Psoas muscle (tissue), 8 donors: ENCODE results near the gene SGMS2. TPM values are rescaled to one million over a fixed set of nuclear protein-coding genes. Genes with fewer than 3 reads are reported as not detected.

Source experiments
- ATAC-seq, 4 donors: fragments of 200-7000 bp; cut with Tn5 transposase; one replicate each; pipeline ENCODE4 v1.9.1; 2020; ENCODE audit warnings: moderate library complexity in 3 of 4, mild to moderate bottlenecking in 2 of 4
- DNase-seq, 2 donors: peaks; one replicate each; pipeline ENCODE4 v3.0.0-alpha.2; 2020
- H3K27ac ChIP-seq: fragments of 200-600 bp; one replicate; pipeline ENCODE4 v1.8.0; 2022
- H3K27me3 ChIP-seq, 3 donors: fragments of 200-600 bp in 1 of 3; one replicate each; pipeline versions ENCODE4 v1.6.1 to v1.8.0; 2013 to 2022; ENCODE audit warnings: low read length in 2 of 3, mild to moderate bottlenecking in 2 of 3, moderate library complexity in 1 of 3; ENCODE audit not compliant: insufficient read depth in 3 of 3
- H3K36me3 ChIP-seq, 2 donors: fragments of 200-600 bp in 1 of 2; one replicate each; pipeline versions ENCODE4 v1.6.1 to v1.8.0; 2013 to 2022; ENCODE audit warnings: low read depth in 1 of 2, mild to moderate bottlenecking in 1 of 2, moderate library complexity in 1 of 2; ENCODE audit not compliant: insufficient read depth in 1 of 2
- H3K4me1 ChIP-seq: fragments of 200-600 bp; one replicate; pipeline ENCODE4 v1.8.0; 2022
- H3K4me3 ChIP-seq: fragments of 200-600 bp; one replicate; pipeline ENCODE4 v1.8.0; 2022; ENCODE audit warnings: mild to moderate bottlenecking
- H3K9me3 ChIP-seq: fragments of 200-600 bp; one replicate; pipeline ENCODE4 v1.8.0; 2022
- CTCF ChIP-seq: fragments of 200-600 bp; IDR thresholded peaks from one replicate; pipeline ENCODE4 v1.8.0; 2022; ENCODE audit warnings: antibody characterized with exemption
- WGBS, 3 donors: extraction: QIAGEN DNeasy Blood & Tissue Kit; methylation state at CpG; one replicate each; pipeline versions ENCODE4 v1.1.6 to v1.1.7; 2013; 5-methylcytosine and 5-hydroxymethylcytosine counted together
- intact Hi-C, 2 donors: fragments of 100-400 bp; cut with DNase I; formaldehyde crosslinking; loops; one replicate each; pipeline versions ENCODE4 v1.11.0 to v1.14.2; 2022
- polyA plus RNA-seq, 3 donors: library from polyadenylated mRNA; stranded (reverse); fragments of 200-250 nt; gene quantifications; one replicate each; pipeline ENCODE4 v1.2.3, GENCODE V29; 2013
- total RNA-seq, 4 donors: library from RNA; stranded (reverse); fragmentation: NEBNext Ultra II Directional in 2 of 4; extraction: Animal tissue kit (Norgen Biotek cat#: 25700) in 2 of 4; gene quantifications; one replicate each; pipeline versions ENCODE4 v1.2.1 to v1.2.4, GENCODE V29; 2021 to 2023
- donor health status: healthy with polysubstance abuse.
- donor health status: DM: no; HTN: no; CAD: no; lungs with moderate emphysema.
- donor health status: Bipolar disorder and iron deficiency.
- donor health status: healthy.
- donor health status: DM: yes; HTN: yes; CAD: no.
- donor health status: DM: no; HTN: no; CAD: no.
- donor health status: DM: no; HTN: no; CAD: no.
- donor health status: DM: yes; HTN: yes; CAD: no.

SGMS2 gene
- total and polyA plus RNA-seq, 7 donors = 1.7 to 14.2 (median 8.7) TPM

GRCh38 chr4:107935246-107935645 is 110.5 kb downstream of the SGMS2 start:
- H3K36me3 ChIP-seq = no peaks in the 10 kb centered on the region
- ATAC-seq = no peak
- no peaks in the 10 kb centered on the region for H3K27me3 ChIP-seq
- DNase-seq = no peak
- TF ChIP-seq CTCF = no peak
- H3K4me1 ChIP-seq = peaks cover 34% of the 10 kb centered on the region
- no peak overlapping the region for H3K4me3 ChIP-seq
- H3K27ac ChIP-seq = no peak overlapping the region
- no peaks in the 10 kb centered on the region for H3K9me3 ChIP-seq
- intact Hi-C loops = no loop called here

- Histone ChIP-seq H3K27me3 (no peaks in the 10 kb centered on the region), H3K9me3 (no peaks in the 10 kb centered on the region), H3K27ac (no peak overlapping the region), H3K4me1 (peaks cover 26% of the 10 kb centered on the region), H3K36me3 (no peaks in the 10 kb centered on the region), H3K4me3 (no peak overlapping the region)
- TF ChIP-seq CTCF = no peak
- WGBS, 3 donors = 90 to 94% (median 91%) methylated on average over 2 of the region's 2 CpGs
- DNase-seq = no peak
- intact Hi-C loops = no loop called here
- ATAC-seq = no peak
These were observed 112.3 kb downstream of the SGMS2 start for GRCh38 chr4:107937040-107937439.

- DNase-seq (no peak), ATAC-seq (no peak)
- Histone ChIP-seq H3K4me1 (peaks cover 6% of the 10 kb centered on the region), H3K36me3 (no peaks in the 10 kb centered on the region), H3K27ac (no peak overlapping the region), H3K4me3 (no peak overlapping the region), H3K9me3 (no peaks in the 10 kb centered on the region), H3K27me3 (no peaks in the 10 kb centered on the region)
- WGBS, 3 donors = 88 to 100% (median 93%) methylated on average over 1 of the region's 1 CpG
- no peak for TF ChIP-seq CTCF
- intact Hi-C loops = no loop called here
These were observed 114.6 kb downstream of the SGMS2 start for GRCh38 chr4:107939307-107939706.

- Histone ChIP-seq H3K4me1 (no peaks in the 10 kb centered on the region), H3K27me3 (no peaks in the 10 kb centered on the region), H3K36me3 (peaks cover 3 to 57% of the 10 kb centered on the region in 2 donors), H3K27ac (no peak overlapping the region), H3K4me3 (no peak overlapping the region), H3K9me3 (no peaks in the 10 kb centered on the region)
- intact Hi-C loops = no loop called here
- no peak for TF ChIP-seq CTCF
- ATAC-seq (no peak), DNase-seq (no peak)
- WGBS, 3 donors = 98 to 99% (median 99%) methylated on average over 3 of the region's 3 CpGs
These were observed 121.1 kb downstream of the SGMS2 start for GRCh38 chr4:107945809-107946208.

GRCh38 chr4:107950746-107951540 is 126.2 kb downstream of the SGMS2 start:
- no peak for ATAC-seq

More at GRCh38 chr4:107950746-107951540, 126.2 kb downstream of the SGMS2 start:
- DNase-seq = no peak
- Histone ChIP-seq H3K36me3 (peaks cover 0 to 52% of the 10 kb centered on the region in 2 donors), H3K27me3 (no peaks in the 10 kb centered on the region), H3K27ac (no peak overlapping the region), H3K4me1 (no peaks in the 10 kb centered on the region), H3K9me3 (no peaks in the 10 kb centered on the region), H3K4me3 (no peak overlapping the region)
- 92 to 97% (median 96%) methylated on average over 2 of the region's 2 CpGs for WGBS, 3 donors
- TF ChIP-seq CTCF = no peak
- intact Hi-C loops = no loop called here
